Heart right ventricle (tissue), 16 donors: ENCODE results near the gene TUBB2A. TPM values are rescaled to one million over a fixed set of nuclear protein-coding genes. Genes with fewer than 3 reads are reported as not detected.
"Not testable (repeated sequence)": the region's sequence is repeated elsewhere in the genome, so short reads cannot be mapped to it uniquely, and the experiment has no call there.

Source experiments
- ATAC-seq, 8 donors: fragments of 200-7000 bp; cut with Tn5 transposase; one replicate each; pipeline ENCODE4 v1.9.1; 2020; ENCODE audit warnings: mild to moderate bottlenecking in 8 of 8, moderate library complexity in 8 of 8, moderate number of reproducible peaks in 1 of 8
- DNase-seq, 2 donors: peaks; one replicate each; pipeline ENCODE4 v3.0.0-alpha.2; 2020
- H3K27ac ChIP-seq, 10 donors: fragments of 200-600 bp; sonication (generic) in 2 of 10; one replicate each; pipeline versions ENCODE4 v1.5.0 to v1.8.0; 2020 to 2022; ENCODE audit warnings: mild to moderate bottlenecking in 3 of 10
- H3K27me3 ChIP-seq, 7 donors: fragments of 200-600 bp; one replicate each; pipeline ENCODE4 v1.8.0; 2021 to 2022; ENCODE audit warnings: mild to moderate bottlenecking in 2 of 7
- H3K36me3 ChIP-seq, 9 donors: fragments of 200-600 bp; sonication (generic) in 1 of 9; one replicate each; pipeline versions ENCODE4 v1.5.0 to v1.8.0; 2020 to 2022; ENCODE audit warnings: mild to moderate bottlenecking in 2 of 9
- H3K4me1 ChIP-seq, 9 donors: fragments of 200-600 bp; sonication (generic) in 1 of 9; one replicate each; pipeline versions ENCODE4 v1.5.0 to v1.8.0; 2020 to 2022; ENCODE audit warnings: mild to moderate bottlenecking in 4 of 9
- H3K4me3 ChIP-seq, 10 donors: fragments of 200-600 bp; sonication (generic) in 2 of 10; one replicate each; pipeline versions ENCODE4 v1.5.0 to v1.8.0; 2020 to 2022; ENCODE audit warnings: mild to moderate bottlenecking in 7 of 10, moderate library complexity in 2 of 10
- H3K9me3 ChIP-seq, 11 donors: fragments of 200-600 bp in 10 of 11; sonication (generic) in 2 of 11; one replicate each; pipeline versions ENCODE4 v1.5.0 to v1.8.0; 2013 to 2022; ENCODE audit warnings: mild to moderate bottlenecking in 2 of 11, control low read depth in 1 of 11, moderate library complexity in 1 of 11
- WGBS, 2 donors: extraction: QIAGEN DNeasy Blood & Tissue Kit; methylation state at CpG; one replicate each; pipeline ENCODE4 v1.1.7; 2013; ENCODE audit warnings: inconsistent platforms in 1 of 2; 5-methylcytosine and 5-hydroxymethylcytosine counted together
- intact Hi-C, 10 donors: fragments of 100-400 bp; cut with DNase I; formaldehyde crosslinking; loops; one replicate each; pipeline versions ENCODE4 v1.11.1 to v1.14.2; 2022
- polyA plus RNA-seq, 2 donors: library from polyadenylated mRNA; stranded (reverse); fragments of 200-250 nt; gene quantifications; one replicate each; pipeline ENCODE4 v1.2.3, GENCODE V29; 2013
- total RNA-seq, 10 donors: library from RNA; stranded (reverse); fragmentation: NEBNext Ultra II Directional in 3 of 10; extraction: Animal tissue kit (Norgen Biotek cat#: 25700) in 3 of 10; gene quantifications; one replicate each; pipeline versions ENCODE4 v1.2.1 to v1.2.4, GENCODE V29; 2021 to 2023
- TF ChIP-seq, protein P1 (sequence below), 9 donors: fragments of 200-600 bp; sonication (generic) in 2 of 9; IDR thresholded peaks; one replicate each; pipeline versions ENCODE4 v1.5.0 to v1.8.0; 2021 to 2022; ENCODE audit warnings: antibody characterized with exemption in 9 of 9, mild to moderate bottlenecking in 5 of 9, moderate library complexity in 1 of 9
- donor health status: Arrhythmogenic right ventricular cardiomyopathy.
- donor health status: ischemic (EF 13 %, LVEDD 7.1; RV severe dilation, severe dysfunction).
- donor health status: healthy with polysubstance abuse.
- donor health status: DM: no; HTN: yes; CAD: no.
- donor health status: DM: no; HTN: no; CAD: no.
- donor health status: ischemic (EF 25% LVEDD 6.9; RV normal size, moderate dysfunction).
- donor health status: ischemic (EF 25% LVEDD 5.7; RV mildly dilated, moderate dysfunction).
- donor health status: healthy.
- donor health status: DM: yes; HTN: yes; CAD: no.
- donor health status: Ischemic cardiomyopathy.
- donor health status: ischemic (EF 35%, LVEDD 5.7; RV mildly dilated, moderate dysfunction).
- donor health status: nonischemic (EF 11% LVEDD 7.7; RV severe dilation, severe dysfunction).
- donor health status: DM: yes; HTN: yes; CAD: no.
- donor health status: PGD.
- donor health status: ischemic (EF 29% LVEDD 5.4; RV normal size, mild dysfunction).
- donor health status: nonischemic (EF 23%, LVEDD 6.1; RV moderate dilation, normal function).

Gene TUBB2A
- total and polyA plus RNA-seq, 12 donors = 7.0 to 59.3 (median 17.5) TPM

DNA sequence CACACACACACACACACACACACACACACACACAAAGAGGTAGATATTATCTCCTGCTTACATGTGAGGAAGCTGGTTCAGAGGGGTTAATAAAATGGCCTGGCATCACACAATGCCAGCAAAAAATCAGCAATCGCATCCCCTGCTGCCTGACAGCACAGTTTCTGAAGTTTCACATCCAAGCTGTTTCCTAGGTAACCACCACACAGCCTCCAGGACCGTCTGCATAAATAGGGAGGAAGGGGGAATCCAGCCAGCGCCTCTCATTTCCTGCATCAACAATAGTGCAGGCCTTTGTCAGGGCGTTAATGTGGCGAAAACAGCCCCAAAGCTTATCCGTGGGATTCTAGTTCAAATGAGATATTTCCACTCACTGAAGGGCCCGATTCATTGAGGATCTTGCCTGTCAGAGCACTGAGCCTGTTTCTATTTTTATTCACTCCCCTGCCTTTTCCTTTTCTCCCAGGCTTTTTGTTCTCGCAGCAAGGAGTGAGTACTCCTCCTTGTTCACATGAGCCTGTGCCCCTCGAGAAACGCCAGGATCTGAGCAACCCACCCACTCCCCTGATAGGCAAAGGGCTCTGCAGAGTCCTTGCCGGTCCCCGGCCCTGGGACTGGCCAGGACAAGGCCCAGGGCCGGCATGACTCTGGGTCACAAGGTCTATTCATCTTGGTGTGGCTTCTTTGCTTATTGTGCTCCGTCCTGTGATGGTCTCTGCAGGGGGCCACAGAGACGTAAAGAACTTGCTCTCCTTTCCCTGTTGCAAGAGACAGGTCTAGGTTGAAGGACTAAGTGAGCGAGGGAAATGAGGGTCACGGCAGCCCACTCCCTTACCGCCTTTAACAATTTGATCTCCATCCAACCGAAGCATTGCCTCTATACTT lies 37.4 kb upstream of the TUBB2A start:
- Histone ChIP-seq H3K4me1 (peaks cover 0 to 17% (median 6%) of the 10 kb centered on the region in 9 donors), H3K4me3 (no peak overlapping the region), H3K36me3 (no peaks in the 10 kb centered on the region), H3K27me3 (no peaks in the 10 kb centered on the region), H3K27ac (peak overlapping the region; percentile 22 to 90 (median 72)), H3K9me3 (peaks cover 0 to 7% (median 0%) of the 10 kb centered on the region in 11 donors)
- TF ChIP-seq, protein P1, sequence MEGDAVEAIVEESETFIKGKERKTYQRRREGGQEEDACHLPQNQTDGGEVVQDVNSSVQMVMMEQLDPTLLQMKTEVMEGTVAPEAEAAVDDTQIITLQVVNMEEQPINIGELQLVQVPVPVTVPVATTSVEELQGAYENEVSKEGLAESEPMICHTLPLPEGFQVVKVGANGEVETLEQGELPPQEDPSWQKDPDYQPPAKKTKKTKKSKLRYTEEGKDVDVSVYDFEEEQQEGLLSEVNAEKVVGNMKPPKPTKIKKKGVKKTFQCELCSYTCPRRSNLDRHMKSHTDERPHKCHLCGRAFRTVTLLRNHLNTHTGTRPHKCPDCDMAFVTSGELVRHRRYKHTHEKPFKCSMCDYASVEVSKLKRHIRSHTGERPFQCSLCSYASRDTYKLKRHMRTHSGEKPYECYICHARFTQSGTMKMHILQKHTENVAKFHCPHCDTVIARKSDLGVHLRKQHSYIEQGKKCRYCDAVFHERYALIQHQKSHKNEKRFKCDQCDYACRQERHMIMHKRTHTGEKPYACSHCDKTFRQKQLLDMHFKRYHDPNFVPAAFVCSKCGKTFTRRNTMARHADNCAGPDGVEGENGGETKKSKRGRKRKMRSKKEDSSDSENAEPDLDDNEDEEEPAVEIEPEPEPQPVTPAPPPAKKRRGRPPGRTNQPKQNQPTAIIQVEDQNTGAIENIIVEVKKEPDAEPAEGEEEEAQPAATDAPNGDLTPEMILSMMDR (IDR thresholded peaks at IDR 0.05) = no peak
- 43 to 46% methylated on average over 19 of the region's 19 CpGs for WGBS, 2 donors
- DNase-seq (peak in 1 of 2 donors; percentile 59), ATAC-seq (peak; percentile 50 to 95 (median 82))
- intact Hi-C loops = no loop called here

DNA sequence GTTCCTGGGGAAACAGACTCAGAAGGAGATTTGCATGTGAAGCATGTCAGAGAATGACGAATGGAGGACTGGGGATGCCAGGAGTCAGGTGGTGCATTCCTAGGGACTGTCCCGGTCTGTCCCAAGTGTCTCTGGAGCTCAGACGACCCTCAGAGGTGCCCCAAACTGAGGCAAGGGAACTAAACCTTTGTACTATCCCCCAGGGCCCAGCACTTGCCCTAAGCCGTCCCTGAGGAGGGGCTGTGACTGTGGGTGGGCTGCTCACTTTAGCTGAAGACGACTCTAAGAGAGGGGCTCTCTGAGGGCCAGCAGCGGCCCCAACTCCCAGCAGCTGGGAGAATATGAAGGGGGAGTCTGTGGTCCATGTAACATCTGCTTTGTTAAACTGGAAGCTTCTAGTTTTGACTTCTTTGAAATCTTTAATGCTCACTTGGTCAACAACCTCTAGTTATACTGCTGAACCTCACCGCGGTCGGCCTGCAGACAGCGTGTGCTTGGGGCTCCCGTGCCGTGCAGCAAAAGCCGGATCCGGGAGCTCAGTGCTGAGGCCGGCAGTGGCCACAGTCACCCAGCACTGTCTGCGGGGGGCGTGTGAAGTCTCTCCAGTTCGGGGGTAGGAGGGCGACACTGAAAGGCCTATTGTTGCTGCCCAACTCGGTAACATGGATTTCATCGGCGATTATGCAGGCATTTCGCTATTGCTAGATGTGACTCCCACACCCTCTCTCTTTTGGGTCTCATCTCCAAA lies 35.9 kb upstream of the TUBB2A start:
- H3K4me3 ChIP-seq = no peak overlapping the region
- ATAC-seq (no peak), DNase-seq (no peak)
- H3K9me3 ChIP-seq = no peaks in the 10 kb centered on the region
- H3K36me3 ChIP-seq = no peaks in the 10 kb centered on the region
- peaks cover 0 to 17% (median 6%) of the 10 kb centered on the region in 9 donors for H3K4me1 ChIP-seq
- H3K27me3 ChIP-seq = no peaks in the 10 kb centered on the region
- WGBS, 2 donors = 88 to 90% methylated on average over 23 of the region's 23 CpGs
- intact Hi-C loops = no loop called here
- no peak overlapping the region for H3K27ac ChIP-seq
- TF ChIP-seq, protein P1 (IDR thresholded peaks at IDR 0.05) = no peak

DNA sequence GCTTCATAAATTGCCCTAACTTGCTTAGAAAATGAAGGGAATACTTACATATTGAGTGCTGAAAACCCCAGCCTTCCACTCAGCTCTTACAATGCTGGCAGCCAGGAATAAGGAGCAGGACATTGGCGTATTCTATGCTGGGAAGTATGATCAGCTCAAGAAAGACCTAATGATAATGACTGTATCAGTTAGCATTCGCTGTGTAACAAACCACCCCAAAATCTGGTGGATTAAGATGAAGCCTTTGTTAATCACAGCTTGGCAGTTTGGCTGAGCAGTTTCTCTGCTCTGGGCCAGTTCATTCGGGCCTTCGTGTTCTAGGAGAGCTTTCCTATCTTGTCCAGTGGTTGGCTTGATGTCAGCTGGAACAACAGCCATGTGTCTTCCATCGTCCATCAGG lies 33.4 kb upstream of the TUBB2A start:
- intact Hi-C loops = no loop called here
- TF ChIP-seq, protein P1 (IDR thresholded peaks at IDR 0.05) = no peak
- Histone ChIP-seq H3K4me1 (peaks cover 0 to 17% (median 6%) of the 10 kb centered on the region in 9 donors), H3K9me3 (no peaks in the 10 kb centered on the region), H3K36me3 (no peaks in the 10 kb centered on the region), H3K4me3 (no peak overlapping the region), H3K27me3 (no peaks in the 10 kb centered on the region), H3K27ac (no peak overlapping the region)
- DNase-seq (no peak), ATAC-seq (no peak)
- 88 to 91% methylated on average over 5 of the region's 5 CpGs for WGBS, 2 donors

DNA sequence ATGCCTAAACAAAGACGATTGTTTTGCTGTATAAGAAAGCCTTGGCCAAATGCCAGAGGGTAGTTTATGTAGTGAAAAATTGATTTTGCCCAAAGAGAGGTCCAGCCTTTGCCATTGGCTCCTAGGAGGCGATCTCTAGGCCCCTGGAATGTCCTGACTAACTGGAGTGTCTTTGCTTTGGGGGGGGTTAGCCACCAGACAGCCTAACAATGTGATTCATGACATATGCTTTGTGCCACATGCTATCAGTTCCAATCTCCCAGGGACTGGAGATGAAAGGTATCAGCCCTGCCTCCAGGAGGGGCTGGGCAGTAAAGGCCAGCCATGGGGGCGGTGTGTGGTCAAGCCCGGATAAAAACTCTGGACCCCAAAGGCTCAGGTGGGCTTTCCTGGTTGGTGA lies 32.7 kb upstream of the TUBB2A start:
- DNase-seq = no peak
- TF ChIP-seq, protein P1 (IDR thresholded peaks at IDR 0.05) = no peak
- Histone ChIP-seq H3K4me1 (peaks cover 0 to 12% (median 5%) of the 10 kb centered on the region in 9 donors), H3K27ac (no peak overlapping the region), H3K4me3 (no peak overlapping the region), H3K27me3 (no peaks in the 10 kb centered on the region), H3K9me3 (no peaks in the 10 kb centered on the region), H3K36me3 (no peaks in the 10 kb centered on the region)
- intact Hi-C loops = no loop called here
- WGBS, 2 donors = 72 to 89% methylated on average over 4 of the region's 4 CpGs
- no peak for ATAC-seq

DNA sequence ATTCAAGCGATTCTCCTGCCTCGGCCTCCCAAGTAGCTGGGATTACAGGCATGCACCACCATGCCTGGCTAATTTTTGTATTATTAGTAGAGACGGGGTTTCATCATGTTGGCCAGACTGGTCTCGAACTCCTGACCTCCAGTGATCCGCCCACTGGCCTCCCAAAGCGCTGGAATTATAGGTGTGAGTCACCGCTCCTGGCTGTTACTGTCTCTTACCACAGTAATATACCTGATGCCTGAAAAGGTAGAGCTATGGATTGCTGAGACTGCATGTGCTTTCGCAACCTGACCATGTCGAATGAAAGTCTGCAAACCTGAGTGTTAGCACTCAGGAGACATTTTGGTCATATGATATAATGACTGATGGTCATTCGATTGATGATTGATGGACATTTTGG lies 31.8 kb upstream of the TUBB2A start:
- H3K4me1 ChIP-seq, ATAC-seq, H3K27ac ChIP-seq, intact Hi-C loops, H3K36me3 ChIP-seq, DNase-seq, H3K9me3 ChIP-seq, H3K27me3 ChIP-seq, H3K4me3 ChIP-seq: not testable (repeated sequence)
- WGBS, 2 donors = 96% methylated on average over 10 of the region's 10 CpGs
